Astrocyte of the spinal cord (primary cell): Measurements from ENCODE around the gene STAC.

Source experiments
- DNase-seq: peaks from one replicate; pipeline ENCODE4 v3.0.0; 2011; ENCODE audit warnings: low read depth, low spot score
- H3K4me3 ChIP-seq: 2 replicates; pipeline ENCODE4 v1.5.1; 2011; ENCODE audit warnings: low read depth, mild to moderate bottlenecking, low read length, moderate library complexity
- CTCF ChIP-seq: IDR thresholded peaks from 2 replicates; pipeline ENCODE4 v1.5.1; 2012; ENCODE audit warnings: low read depth, mild to moderate bottlenecking, low read length, inconsistent platforms
- in situ Hi-C: cut with HindIII; loops from 2 replicates; pipeline ENCODE4 v1.10.0; 2017; ENCODE audit warnings: low sequenced_read_pairs

The STAC gene

GRCh38 chr3:36579746-36580145, 199.4 kb downstream of the STAC start:
- no peak for DNase-seq
- TF ChIP-seq CTCF = no peak
- H3K4me3 ChIP-seq = no peak overlapping the region
- in situ Hi-C loops = no loop called here

- no peak for TF ChIP-seq CTCF
- DNase-seq = no peak
- in situ Hi-C loops = no loop called here
- H3K4me3 ChIP-seq = no peak overlapping the region
Measured at GRCh38 chr3:36580716-36581115, 200.4 kb downstream of the STAC start.

GRCh38 chr3:36591959-36592358, 211.7 kb downstream of the STAC start:
- peak; percentile 43 for DNase-seq
- in situ Hi-C loops = no loop called here
- TF ChIP-seq CTCF = peak; percentile 15
- H3K4me3 ChIP-seq = no peak overlapping the region

- no peak for TF ChIP-seq CTCF
- DNase-seq = no peak
- in situ Hi-C loops = no loop called here
- H3K4me3 ChIP-seq = no peak overlapping the region
Measured at GRCh38 chr3:36595511-36595910, 215.2 kb downstream of the STAC start.

GRCh38 chr3:36596419-36596818, 216.1 kb downstream of the STAC start:
- no peak overlapping the region for H3K4me3 ChIP-seq
- in situ Hi-C loops = no loop called here
- DNase-seq = no peak
- TF ChIP-seq CTCF = no peak

- in situ Hi-C loops = no loop called here
- no peak overlapping the region for H3K4me3 ChIP-seq
- no peak for TF ChIP-seq CTCF
- peak; percentile 29 for DNase-seq
Measured at GRCh38 chr3:36597422-36597821, 217.1 kb downstream of the STAC start.
